Psoas muscle (tissue), 8 donors: ENCODE results near the gene PEX14. TPM values are rescaled to one million over a fixed set of nuclear protein-coding genes. Genes with fewer than 3 reads are reported as not detected.

ENCODE experiments used
- ATAC-seq, 4 donors: fragments of 200-7000 bp; cut with Tn5 transposase; one replicate each; pipeline ENCODE4 v1.9.1; 2020; ENCODE audit warnings: moderate library complexity in 3 of 4, mild to moderate bottlenecking in 2 of 4
- DNase-seq, 2 donors: peaks; one replicate each; pipeline ENCODE4 v3.0.0-alpha.2; 2020
- H3K27ac ChIP-seq: fragments of 200-600 bp; one replicate; pipeline ENCODE4 v1.8.0; 2022
- H3K27me3 ChIP-seq, 3 donors: fragments of 200-600 bp in 1 of 3; one replicate each; pipeline versions ENCODE4 v1.6.1 to v1.8.0; 2013 to 2022; ENCODE audit warnings: low read length in 2 of 3, mild to moderate bottlenecking in 2 of 3, moderate library complexity in 1 of 3; ENCODE audit not compliant: insufficient read depth in 3 of 3
- H3K36me3 ChIP-seq, 2 donors: fragments of 200-600 bp in 1 of 2; one replicate each; pipeline versions ENCODE4 v1.6.1 to v1.8.0; 2013 to 2022; ENCODE audit warnings: low read depth in 1 of 2, mild to moderate bottlenecking in 1 of 2, moderate library complexity in 1 of 2; ENCODE audit not compliant: insufficient read depth in 1 of 2
- H3K4me1 ChIP-seq: fragments of 200-600 bp; one replicate; pipeline ENCODE4 v1.8.0; 2022
- H3K4me3 ChIP-seq: fragments of 200-600 bp; one replicate; pipeline ENCODE4 v1.8.0; 2022; ENCODE audit warnings: mild to moderate bottlenecking
- H3K9me3 ChIP-seq: fragments of 200-600 bp; one replicate; pipeline ENCODE4 v1.8.0; 2022
- CTCF ChIP-seq: fragments of 200-600 bp; IDR thresholded peaks from one replicate; pipeline ENCODE4 v1.8.0; 2022; ENCODE audit warnings: antibody characterized with exemption
- WGBS, 3 donors: extraction: QIAGEN DNeasy Blood & Tissue Kit; methylation state at CpG; one replicate each; pipeline versions ENCODE4 v1.1.6 to v1.1.7; 2013; 5-methylcytosine and 5-hydroxymethylcytosine counted together
- intact Hi-C, 2 donors: fragments of 100-400 bp; cut with DNase I; formaldehyde crosslinking; loops; one replicate each; pipeline versions ENCODE4 v1.11.0 to v1.14.2; 2022
- polyA plus RNA-seq, 3 donors: library from polyadenylated mRNA; stranded (reverse); fragments of 200-250 nt; gene quantifications; one replicate each; pipeline ENCODE4 v1.2.3, GENCODE V29; 2013
- total RNA-seq, 4 donors: library from RNA; stranded (reverse); fragmentation: NEBNext Ultra II Directional in 2 of 4; extraction: Animal tissue kit (Norgen Biotek cat#: 25700) in 2 of 4; gene quantifications; one replicate each; pipeline versions ENCODE4 v1.2.1 to v1.2.4, GENCODE V29; 2021 to 2023
- donor health status: healthy with polysubstance abuse.
- donor health status: DM: no; HTN: no; CAD: no; lungs with moderate emphysema.
- donor health status: Bipolar disorder and iron deficiency.
- donor health status: healthy.
- donor health status: DM: yes; HTN: yes; CAD: no.
- donor health status: DM: no; HTN: no; CAD: no.
- donor health status: DM: no; HTN: no; CAD: no.
- donor health status: DM: yes; HTN: yes; CAD: no.

Gene PEX14
- total and polyA plus RNA-seq, 7 donors, result 13.7 to 23.5 (median 20.7) TPM

- DNase-seq, result peak; percentile 95 to 97
- peak; percentile 99 for TF ChIP-seq CTCF
- H3K9me3 ChIP-seq, result no peaks in the 10 kb centered on the region
- peaks cover 0 to 12% of the 10 kb centered on the region in 2 donors for H3K36me3 ChIP-seq
- peak within 1 kb of the TSS; percentile 42 for H3K27ac ChIP-seq
- intact Hi-C loops, result no loop called here
- 0 to 1% (median 0%) methylated on average over 63 to 95 of the region's 95 CpGs for WGBS, 3 donors
- peak; percentile 95 to 98 (median 96) for ATAC-seq
- no peaks in the 10 kb centered on the region for H3K27me3 ChIP-seq
- H3K4me1 ChIP-seq, result peaks cover 14% of the 10 kb centered on the region
- H3K4me3 ChIP-seq, result peak within 1 kb of the TSS; percentile 93
Measured at GRCh38 chr1:10430216-10431069, 44.3 kb upstream of the PEX14 start, which contains the start of gene CENPS. TSS of gene CENPS (plus strand) at chr1:10430433. CDS start at chr1:10430518, 85 bp downstream.

GRCh38 chr1:10431070-10431730 lies 43.5 kb upstream of the PEX14 start:
- no peaks in the 10 kb centered on the region for H3K27me3 ChIP-seq
- intact Hi-C loops, result no loop called here
- DNase-seq, result no peak
- no peaks in the 10 kb centered on the region for H3K9me3 ChIP-seq
- no peak for TF ChIP-seq CTCF
- peaks cover 14% of the 10 kb centered on the region for H3K4me1 ChIP-seq
- H3K4me3 ChIP-seq, result peak overlapping the region; percentile 93
- WGBS, 3 donors, result 22 to 24% (median 22%) methylated on average over 30 of the region's 30 CpGs
- H3K27ac ChIP-seq, result no peak overlapping the region
- no peak for ATAC-seq
- H3K36me3 ChIP-seq, result peaks cover 0 to 12% of the 10 kb centered on the region in 2 donors

- intact Hi-C loops, result loop anchor here in 1 of 2 donors (1.0 kb wide), 1 partner anchor 60 kb away; no protein-coding TSS in a partner anchor
- no peaks in the 10 kb centered on the region for H3K9me3 ChIP-seq
- 62 to 72% (median 65%) methylated on average over 14 of the region's 14 CpGs for WGBS, 3 donors
- no peak overlapping the region for H3K27ac ChIP-seq
- peaks cover 10% of the 10 kb centered on the region for H3K4me1 ChIP-seq
- no peak for TF ChIP-seq CTCF
- DNase-seq (no peak), ATAC-seq (no peak)
- H3K36me3 ChIP-seq, result peaks cover 0 to 12% of the 10 kb centered on the region in 2 donors
- no peak overlapping the region for H3K4me3 ChIP-seq
- no peaks in the 10 kb centered on the region for H3K27me3 ChIP-seq
Measured at GRCh38 chr1:10432910-10433700, 41.6 kb upstream of the PEX14 start.

GRCh38 chr1:10433790-10434189 lies 41.0 kb upstream of the PEX14 start:
- Histone ChIP-seq H3K9me3 (no peaks in the 10 kb centered on the region), H3K27ac (no peak overlapping the region), H3K4me3 (no peak overlapping the region), H3K36me3 (peaks cover 0 to 12% of the 10 kb centered on the region in 2 donors), H3K27me3 (no peaks in the 10 kb centered on the region), H3K4me1 (peaks cover 10% of the 10 kb centered on the region)
- no peak for TF ChIP-seq CTCF
- WGBS, 3 donors, result 85 to 88% (median 88%) methylated on average over 11 of the region's 11 CpGs
- DNase-seq (no peak), ATAC-seq (no peak)
- intact Hi-C loops, result no loop called here
